ENCODE measurements around the gene MAN2A1.

MAN2A1 gene

DNA sequence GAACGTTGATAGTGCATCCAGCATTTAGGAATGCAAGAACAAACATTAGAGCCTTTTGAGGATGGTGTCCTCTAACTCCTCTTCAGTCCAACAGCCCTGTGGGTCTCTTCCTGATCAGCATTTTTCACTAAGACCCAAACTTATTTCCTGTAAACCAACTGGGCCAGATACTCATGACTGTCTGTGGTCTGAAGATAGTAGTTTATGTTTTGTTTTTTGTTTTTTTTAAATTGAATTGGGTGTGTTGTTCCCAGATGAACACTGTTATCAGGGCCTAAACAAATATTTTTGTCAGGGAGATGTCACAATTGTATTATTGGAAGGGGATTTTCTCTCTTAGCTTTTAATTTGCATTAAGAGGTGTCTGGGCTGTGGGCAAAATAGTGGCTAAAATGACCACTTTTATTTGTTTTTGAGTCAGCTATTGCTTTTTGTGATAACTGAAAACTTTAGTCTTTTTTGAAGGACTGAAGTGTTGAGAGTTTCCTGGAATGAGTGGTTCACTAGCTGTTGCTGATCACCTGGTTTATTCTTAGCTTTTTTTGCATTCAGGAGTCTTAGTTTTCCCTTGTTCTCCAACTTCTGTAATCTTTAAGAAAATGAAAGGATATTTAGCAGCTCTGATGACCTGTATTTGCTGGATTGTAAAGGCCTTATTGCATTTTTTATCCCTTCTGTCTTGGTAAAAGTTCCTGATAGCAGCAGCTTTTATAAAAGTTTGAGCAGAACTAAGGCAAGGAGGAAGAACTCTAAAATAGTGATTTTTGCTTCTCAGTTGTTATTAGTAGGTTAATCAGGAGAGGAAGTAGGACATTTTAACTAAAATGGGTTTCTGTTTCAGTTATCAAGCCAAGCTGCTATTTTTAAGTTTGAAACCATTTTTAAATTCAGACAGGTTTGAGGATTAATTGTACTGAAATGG is 5.5 kb downstream of the MAN2A1 start:
- no peak overlapping the region for H3K27ac ChIP-seq (ENCODE audit: low read depth, low read length)
- no peak overlapping the region for H3K9ac ChIP-seq (ENCODE audit: low read length)
- no peaks in the 10 kb centered on the region for H3K9me3 ChIP-seq (ENCODE audit: low read length)
- no peak overlapping the region for H3K4me3 ChIP-seq (ENCODE audit: low read depth in 1 of 2, low read length in 2 of 2)
- no peaks in the 10 kb centered on the region for H3K27me3 ChIP-seq (ENCODE audit: control insufficient read depth in 1 of 2, insufficient read depth in 2 of 2, low read length in 2 of 2)
- H3K36me3 ChIP-seq (ENCODE audit: insufficient read depth, low read length) = no peaks in the 10 kb centered on the region
- peaks cover 37% of the 10 kb centered on the region for H3K4me1 ChIP-seq (ENCODE audit: insufficient read depth, low read length)

DNA sequence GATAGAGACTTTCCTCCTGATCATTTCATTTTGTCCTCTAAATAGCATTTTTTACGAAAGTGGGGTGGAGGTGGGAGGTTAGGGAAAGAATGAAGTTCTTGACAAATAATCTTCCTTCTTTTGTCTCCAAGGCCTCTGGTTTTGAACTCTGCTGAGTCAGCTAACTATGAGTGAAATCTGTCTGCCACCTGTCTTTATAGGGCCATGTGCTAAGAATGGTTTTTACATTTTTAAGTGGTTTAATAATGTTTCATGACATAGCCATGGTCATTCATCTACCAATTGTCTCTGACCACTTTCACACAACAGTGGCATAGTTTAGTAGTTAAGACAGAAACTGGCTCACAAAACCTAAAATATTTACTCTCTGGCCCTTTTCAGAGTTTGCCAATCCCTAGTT is 7.6 kb downstream of the MAN2A1 start:
- Histone ChIP-seq H3K27me3 (ENCODE audit: control insufficient read depth in 1 of 2, insufficient read depth in 2 of 2, low read length in 2 of 2) (no peaks in the 10 kb centered on the region), H3K36me3 (ENCODE audit: insufficient read depth, low read length) (no peaks in the 10 kb centered on the region), H3K9ac (ENCODE audit: low read length) (no peak overlapping the region), H3K4me1 (ENCODE audit: insufficient read depth, low read length) (peaks cover 32% of the 10 kb centered on the region), H3K27ac (ENCODE audit: low read depth, low read length) (no peak overlapping the region), H3K9me3 (ENCODE audit: low read length) (no peaks in the 10 kb centered on the region), H3K4me3 (ENCODE audit: low read depth in 1 of 2, low read length in 2 of 2) (no peak overlapping the region)

GRCh38 chr5:109700516-109701153 is 10.9 kb downstream of the MAN2A1 start:
- H3K36me3 ChIP-seq (ENCODE audit: insufficient read depth, low read length) = no peaks in the 10 kb centered on the region
- no peak overlapping the region for H3K9ac ChIP-seq (ENCODE audit: low read length)
- no peaks in the 10 kb centered on the region for H3K27me3 ChIP-seq (ENCODE audit: control insufficient read depth in 1 of 2, insufficient read depth in 2 of 2, low read length in 2 of 2)
- H3K9me3 ChIP-seq (ENCODE audit: low read length) = no peaks in the 10 kb centered on the region
- H3K27ac ChIP-seq (ENCODE audit: low read depth, low read length) = no peak overlapping the region
- H3K4me1 ChIP-seq (ENCODE audit: insufficient read depth, low read length) = peaks cover 14% of the 10 kb centered on the region
- no peak overlapping the region for H3K4me3 ChIP-seq (ENCODE audit: low read depth in 1 of 2, low read length in 2 of 2)

DNA sequence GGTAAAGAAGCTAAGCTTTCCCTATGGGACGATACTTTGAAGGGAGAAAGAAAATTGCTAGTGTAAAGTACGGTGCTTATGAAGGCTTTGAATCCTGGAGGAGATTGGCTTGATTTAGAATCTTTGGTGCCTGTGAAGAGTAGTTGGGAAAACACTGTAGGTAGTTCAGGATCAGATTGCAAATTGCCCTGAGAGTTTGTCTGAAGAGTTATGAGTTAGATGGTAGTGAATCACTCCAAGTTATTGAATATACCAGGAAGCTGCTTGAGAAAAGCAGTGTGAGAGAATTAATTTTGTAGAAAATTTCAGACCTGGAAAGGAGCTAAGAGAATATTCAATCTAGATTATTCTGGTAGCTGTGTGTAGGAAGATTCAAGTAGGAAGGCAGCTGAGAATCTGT is 11.5 kb downstream of the MAN2A1 start:
- no peak overlapping the region for H3K27ac ChIP-seq (ENCODE audit: low read depth, low read length)
- peaks cover 20% of the 10 kb centered on the region for H3K4me1 ChIP-seq (ENCODE audit: insufficient read depth, low read length)
- H3K36me3 ChIP-seq (ENCODE audit: insufficient read depth, low read length) = no peaks in the 10 kb centered on the region
- no peaks in the 10 kb centered on the region for H3K27me3 ChIP-seq (ENCODE audit: control insufficient read depth in 1 of 2, insufficient read depth in 2 of 2, low read length in 2 of 2)
- no peak overlapping the region for H3K9ac ChIP-seq (ENCODE audit: low read length)
- H3K9me3 ChIP-seq (ENCODE audit: low read length) = no peaks in the 10 kb centered on the region
- H3K4me3 ChIP-seq (ENCODE audit: low read depth in 1 of 2, low read length in 2 of 2) = no peak overlapping the region

DNA sequence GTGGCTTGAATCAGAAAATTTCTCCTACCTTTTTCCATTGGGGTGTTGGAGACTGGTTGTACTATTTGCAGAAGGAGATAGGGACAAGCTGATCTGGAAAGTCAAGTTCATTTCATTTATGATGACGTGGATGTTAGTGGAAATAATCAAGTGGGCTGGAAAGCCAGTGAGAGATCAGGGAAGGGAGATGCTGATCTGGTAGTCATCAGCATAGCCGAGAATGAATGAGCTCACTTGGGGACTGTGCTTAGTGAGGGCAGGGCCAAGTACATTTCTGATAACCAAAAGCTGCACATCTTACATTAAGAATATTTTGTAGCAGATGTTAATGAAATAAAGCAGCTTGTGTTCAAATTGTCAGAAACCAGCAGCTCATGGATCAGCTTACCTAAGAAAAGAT is 12.1 kb downstream of the MAN2A1 start:
- Histone ChIP-seq H3K4me3 (ENCODE audit: low read depth in 1 of 2, low read length in 2 of 2) (no peak overlapping the region), H3K9me3 (ENCODE audit: low read length) (no peaks in the 10 kb centered on the region), H3K4me1 (ENCODE audit: insufficient read depth, low read length) (peaks cover 22% of the 10 kb centered on the region), H3K27ac (ENCODE audit: low read depth, low read length) (no peak overlapping the region), H3K36me3 (ENCODE audit: insufficient read depth, low read length) (no peaks in the 10 kb centered on the region), H3K27me3 (ENCODE audit: control insufficient read depth in 1 of 2, insufficient read depth in 2 of 2, low read length in 2 of 2) (no peaks in the 10 kb centered on the region), H3K9ac (ENCODE audit: low read length) (no peak overlapping the region)

GRCh38 chr5:109703166-109703565 is 13.4 kb downstream of the MAN2A1 start:
- H3K27ac ChIP-seq (ENCODE audit: low read depth, low read length) = no peak overlapping the region
- peaks cover 30% of the 10 kb centered on the region for H3K4me1 ChIP-seq (ENCODE audit: insufficient read depth, low read length)

DNA sequence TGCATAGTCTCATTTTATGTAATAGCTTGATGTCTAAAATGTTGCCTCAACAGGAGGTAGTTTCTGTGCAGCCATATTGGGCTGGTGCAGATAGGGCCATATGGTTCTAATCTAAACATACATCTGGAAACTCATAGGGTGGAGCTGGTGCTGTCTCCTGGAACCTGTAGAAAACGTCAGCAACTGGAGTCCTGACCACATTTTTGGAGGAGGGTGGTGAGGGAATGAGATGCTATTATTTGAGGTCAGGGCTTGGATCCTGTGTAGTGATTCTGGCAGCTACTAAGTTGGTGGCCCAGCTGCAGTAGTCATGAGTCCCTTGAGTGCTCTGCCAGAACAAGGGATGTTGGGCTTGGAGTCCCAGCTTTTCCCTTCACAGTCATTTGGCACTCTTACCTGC is 14.1 kb downstream of the MAN2A1 start:
- no peak overlapping the region for H3K4me3 ChIP-seq (ENCODE audit: low read depth in 1 of 2, low read length in 2 of 2)
- no peak overlapping the region for H3K9ac ChIP-seq (ENCODE audit: low read length)
- H3K4me1 ChIP-seq (ENCODE audit: insufficient read depth, low read length) = peaks cover 30% of the 10 kb centered on the region
- no peak overlapping the region for H3K27ac ChIP-seq (ENCODE audit: low read depth, low read length)
- H3K36me3 ChIP-seq (ENCODE audit: insufficient read depth, low read length) = no peaks in the 10 kb centered on the region
- no peaks in the 10 kb centered on the region for H3K9me3 ChIP-seq (ENCODE audit: low read length)
- no peaks in the 10 kb centered on the region for H3K27me3 ChIP-seq (ENCODE audit: control insufficient read depth in 1 of 2, insufficient read depth in 2 of 2, low read length in 2 of 2)

More at GRCh38 chr5:109703166-109703565, 13.4 kb downstream of the MAN2A1 start:
- no peaks in the 10 kb centered on the region for H3K36me3 ChIP-seq (ENCODE audit: insufficient read depth, low read length)
- H3K9ac ChIP-seq (ENCODE audit: low read length) = no peak overlapping the region
- no peak overlapping the region for H3K4me3 ChIP-seq (ENCODE audit: low read depth in 1 of 2, low read length in 2 of 2)
- no peaks in the 10 kb centered on the region for H3K9me3 ChIP-seq (ENCODE audit: low read length)
- H3K27me3 ChIP-seq (ENCODE audit: control insufficient read depth in 1 of 2, insufficient read depth in 2 of 2, low read length in 2 of 2) = no peaks in the 10 kb centered on the region

- Histone ChIP-seq H3K9me3 (ENCODE audit: low read length) (no peaks in the 10 kb centered on the region), H3K4me3 (ENCODE audit: low read depth in 1 of 2, low read length in 2 of 2) (no peak overlapping the region), H3K36me3 (ENCODE audit: insufficient read depth, low read length) (no peaks in the 10 kb centered on the region), H3K9ac (ENCODE audit: low read length) (no peak overlapping the region), H3K27me3 (ENCODE audit: control insufficient read depth in 1 of 2, insufficient read depth in 2 of 2, low read length in 2 of 2) (no peaks in the 10 kb centered on the region), H3K27ac (ENCODE audit: low read depth, low read length) (no peak overlapping the region), H3K4me1 (ENCODE audit: insufficient read depth, low read length) (peaks cover 30% of the 10 kb centered on the region)
Observed at GRCh38 chr5:109704282-109704952, 14.7 kb downstream of the MAN2A1 start.

DNA sequence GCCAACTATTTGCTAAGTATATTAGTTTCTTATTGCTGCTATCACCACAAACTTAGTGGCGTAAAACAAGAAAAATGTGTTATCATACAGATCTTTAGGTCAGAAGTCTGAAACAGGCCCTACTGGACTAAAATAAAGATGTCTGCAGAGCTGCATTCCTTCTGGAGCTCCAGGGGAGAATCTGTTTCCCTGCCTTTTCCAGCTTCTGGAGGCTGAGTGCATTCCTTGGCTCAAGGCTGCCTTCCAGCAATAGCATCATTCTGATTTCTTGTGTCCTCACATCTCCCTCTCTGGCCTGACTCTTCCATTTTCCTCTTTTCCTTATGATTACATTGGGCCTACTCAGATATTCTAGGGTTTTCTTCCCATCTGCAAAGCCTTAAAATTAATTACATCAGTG is 15.9 kb downstream of the MAN2A1 start:
- H3K9me3 ChIP-seq (ENCODE audit: low read length) = no peaks in the 10 kb centered on the region
- H3K36me3 ChIP-seq (ENCODE audit: insufficient read depth, low read length) = no peaks in the 10 kb centered on the region
- H3K4me3 ChIP-seq (ENCODE audit: low read depth in 1 of 2, low read length in 2 of 2) = no peak overlapping the region
- no peak overlapping the region for H3K27ac ChIP-seq (ENCODE audit: low read depth, low read length)
- H3K9ac ChIP-seq (ENCODE audit: low read length) = no peak overlapping the region
- peaks cover 30% of the 10 kb centered on the region for H3K4me1 ChIP-seq (ENCODE audit: insufficient read depth, low read length)
- H3K27me3 ChIP-seq (ENCODE audit: control insufficient read depth in 1 of 2, insufficient read depth in 2 of 2, low read length in 2 of 2) = no peaks in the 10 kb centered on the region

DNA sequence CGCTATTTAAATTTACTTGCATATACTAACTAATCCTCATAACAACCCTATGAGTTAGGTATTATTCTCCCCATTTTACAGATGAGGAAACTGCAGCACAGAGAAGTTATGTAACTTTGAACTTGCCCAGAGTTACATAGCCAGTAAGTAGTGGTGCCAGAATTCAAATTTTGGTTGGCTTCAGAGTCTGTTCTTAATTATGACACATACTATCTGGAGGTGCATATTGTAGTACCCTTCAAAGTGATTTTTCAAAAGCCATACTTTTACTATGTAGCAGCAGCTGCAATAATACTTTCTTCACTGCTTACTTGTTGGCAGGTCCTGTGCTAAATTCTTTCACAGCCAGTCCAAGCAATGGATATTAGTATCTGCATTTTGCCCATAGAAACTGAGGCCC is 16.4 kb downstream of the MAN2A1 start:
- H3K4me3 ChIP-seq (ENCODE audit: low read depth in 1 of 2, low read length in 2 of 2) = no peak overlapping the region
- no peak overlapping the region for H3K27ac ChIP-seq (ENCODE audit: low read depth, low read length)
- no peaks in the 10 kb centered on the region for H3K27me3 ChIP-seq (ENCODE audit: control insufficient read depth in 1 of 2, insufficient read depth in 2 of 2, low read length in 2 of 2)
- no peaks in the 10 kb centered on the region for H3K36me3 ChIP-seq (ENCODE audit: insufficient read depth, low read length)
- H3K4me1 ChIP-seq (ENCODE audit: insufficient read depth, low read length) = peaks cover 30% of the 10 kb centered on the region
- no peak overlapping the region for H3K9ac ChIP-seq (ENCODE audit: low read length)
- H3K9me3 ChIP-seq (ENCODE audit: low read length) = no peaks in the 10 kb centered on the region

DNA sequence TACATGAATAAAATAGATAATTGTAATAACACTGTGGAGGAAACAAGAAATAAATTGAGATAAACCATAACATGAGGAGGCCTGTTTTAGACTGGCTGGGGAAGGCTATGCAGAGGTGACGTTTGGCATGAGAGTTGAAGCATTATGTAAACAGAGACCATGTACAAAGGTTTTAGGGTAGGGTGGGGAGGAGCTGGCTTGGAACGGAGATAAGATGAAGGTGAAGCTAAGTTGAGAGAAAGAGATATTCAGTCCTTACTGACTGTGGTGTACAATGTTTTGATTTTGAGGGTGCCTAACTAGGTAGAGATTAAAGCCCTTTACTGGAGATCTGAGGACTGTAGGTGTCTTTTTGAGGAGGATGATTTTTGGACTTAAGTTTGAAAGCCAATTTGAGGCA is 17.8 kb downstream of the MAN2A1 start:
- Histone ChIP-seq H3K27me3 (ENCODE audit: control insufficient read depth in 1 of 2, insufficient read depth in 2 of 2, low read length in 2 of 2) (no peaks in the 10 kb centered on the region), H3K36me3 (ENCODE audit: insufficient read depth, low read length) (no peaks in the 10 kb centered on the region), H3K4me1 (ENCODE audit: insufficient read depth, low read length) (peaks cover 30% of the 10 kb centered on the region), H3K9ac (ENCODE audit: low read length) (no peak overlapping the region), H3K4me3 (ENCODE audit: low read depth in 1 of 2, low read length in 2 of 2) (no peak overlapping the region), H3K9me3 (ENCODE audit: low read length) (no peaks in the 10 kb centered on the region), H3K27ac (ENCODE audit: low read depth, low read length) (no peak overlapping the region)

Measured in muscle layer of colon (tissue), 2 donors.